Superior temporal gyrus (tissue), 1 donor: ENCODE data around the gene ROS1.

ENCODE experiments used
- DNase-seq: peaks from one replicate; pipeline ENCODE4 v3.0.0-alpha.2; 2016; ENCODE audit errors: extremely low spot score

ROS1 gene

DNA sequence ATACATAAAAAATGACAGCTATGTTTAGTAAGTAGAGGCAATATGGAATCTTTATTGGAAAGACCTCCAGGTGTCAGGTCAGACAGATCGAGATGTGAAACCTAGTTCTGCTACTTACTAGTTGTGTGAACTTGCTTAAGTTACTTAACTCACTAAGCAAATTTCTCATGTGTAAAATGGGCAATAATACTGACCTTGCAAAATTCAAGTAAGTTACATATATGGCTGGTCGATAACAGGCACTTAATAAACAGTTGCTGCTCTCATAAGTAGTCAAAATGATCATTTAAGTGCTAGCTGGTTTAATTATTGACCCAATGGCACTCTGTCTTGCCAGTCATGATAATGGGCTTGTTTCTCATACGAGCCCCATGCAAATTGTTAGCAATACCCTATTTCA is 114.4 kb downstream of the ROS1 start:
- DNase-seq, result no peak

DNA sequence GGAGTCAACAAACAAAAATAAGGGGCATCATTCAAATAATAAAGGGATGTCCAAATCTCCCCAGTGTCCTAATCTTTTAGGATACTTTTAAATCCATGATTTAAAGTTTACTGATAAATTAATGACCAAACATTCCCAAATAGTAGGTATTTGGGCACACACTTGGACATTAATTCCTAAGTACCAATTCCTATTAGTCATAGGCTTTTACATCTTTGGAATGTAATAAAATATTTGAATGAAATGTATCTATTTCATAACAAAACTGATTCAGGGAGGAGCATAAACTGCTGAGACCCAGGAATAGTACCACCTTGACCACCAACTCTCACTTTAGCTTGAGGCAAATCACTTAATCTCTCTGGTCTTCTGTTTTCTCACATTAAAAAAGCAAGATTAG is 116.1 kb downstream of the ROS1 start:
- DNase-seq, result no peak

DNA sequence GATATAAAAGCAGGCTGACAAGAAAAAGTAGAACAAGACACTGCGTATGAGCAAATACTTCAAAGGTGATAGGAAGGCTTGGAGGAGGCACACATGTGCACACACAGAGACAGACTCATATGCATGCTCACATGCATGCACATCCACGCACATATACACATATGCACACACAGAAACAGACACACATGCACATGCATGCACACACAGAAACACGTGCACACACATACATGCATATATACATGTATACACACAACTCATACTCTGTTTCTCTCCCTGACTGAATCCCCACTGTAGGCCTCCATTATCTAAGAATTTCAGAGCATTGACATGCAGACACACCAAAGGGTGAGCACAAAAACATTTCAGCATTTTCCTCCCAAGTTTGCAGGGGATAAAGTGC is 116.7 kb downstream of the ROS1 start:
- no peak for DNase-seq

DNA sequence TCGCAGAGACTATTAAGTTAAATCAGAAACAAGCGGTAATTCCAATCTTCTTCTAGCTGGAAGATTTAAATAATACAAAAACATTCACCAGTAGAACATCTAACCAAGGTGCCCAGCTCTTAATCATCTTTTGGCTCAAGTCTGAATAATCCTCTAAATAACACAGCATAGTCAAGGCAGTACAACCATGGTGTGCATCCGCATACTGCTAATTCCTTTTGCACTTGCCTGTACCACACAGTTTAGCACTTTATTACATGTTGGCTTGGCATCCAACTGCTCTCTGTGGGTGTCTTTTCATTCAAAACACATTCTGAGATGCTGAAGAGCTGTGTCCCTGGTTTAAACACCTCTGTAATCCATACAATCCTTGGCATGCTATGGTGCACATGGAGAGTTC is 118.1 kb downstream of the ROS1 start:
- DNase-seq, result no peak

DNA sequence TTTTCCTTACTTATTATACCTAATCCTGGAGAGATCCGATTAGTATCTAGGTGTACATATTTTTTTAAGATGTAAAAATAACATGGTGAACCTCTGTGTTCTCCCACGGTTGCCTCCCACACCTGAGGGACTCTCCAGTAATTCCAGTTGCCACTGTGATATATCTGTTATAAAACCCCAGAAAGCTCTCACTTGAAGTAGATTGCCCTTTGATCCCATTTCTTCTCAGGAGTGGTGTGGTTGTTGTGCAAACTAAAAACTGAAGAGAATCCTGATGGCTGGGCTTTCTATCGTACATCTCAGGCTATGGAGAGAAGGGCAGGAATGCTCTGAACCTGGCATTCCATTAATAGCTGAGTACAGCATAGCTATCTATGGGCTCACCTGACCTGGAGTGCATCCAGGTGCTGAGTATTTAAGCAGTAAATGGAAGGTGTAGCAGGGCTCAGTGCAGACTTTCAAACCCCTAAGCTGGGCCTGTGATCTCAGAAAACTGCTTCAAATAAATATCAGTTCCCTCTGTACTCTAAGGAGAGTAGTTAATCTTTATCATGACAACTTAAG is 119.4 kb downstream of the ROS1 start:
- DNase-seq, result no peak

DNA sequence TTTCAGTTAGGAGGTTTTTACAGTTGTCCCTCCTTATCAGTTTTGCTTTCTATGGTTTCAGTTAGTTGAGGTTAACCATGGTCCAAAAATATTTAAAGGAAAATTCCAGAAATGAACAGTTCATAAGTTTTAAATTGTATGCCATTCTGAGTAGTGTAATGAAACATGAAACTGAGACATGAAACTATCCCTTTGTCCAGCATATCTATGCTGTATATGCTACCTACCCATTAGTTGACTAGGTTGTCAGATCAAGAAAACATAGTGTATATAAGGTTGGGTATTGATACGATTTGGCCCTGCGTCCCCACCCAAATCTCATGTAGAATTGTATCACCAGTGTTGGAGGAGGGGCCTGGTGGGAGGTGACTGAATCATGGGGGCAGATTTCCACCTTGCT is 121.3 kb downstream of the ROS1 start:
- no peak for DNase-seq

DNA sequence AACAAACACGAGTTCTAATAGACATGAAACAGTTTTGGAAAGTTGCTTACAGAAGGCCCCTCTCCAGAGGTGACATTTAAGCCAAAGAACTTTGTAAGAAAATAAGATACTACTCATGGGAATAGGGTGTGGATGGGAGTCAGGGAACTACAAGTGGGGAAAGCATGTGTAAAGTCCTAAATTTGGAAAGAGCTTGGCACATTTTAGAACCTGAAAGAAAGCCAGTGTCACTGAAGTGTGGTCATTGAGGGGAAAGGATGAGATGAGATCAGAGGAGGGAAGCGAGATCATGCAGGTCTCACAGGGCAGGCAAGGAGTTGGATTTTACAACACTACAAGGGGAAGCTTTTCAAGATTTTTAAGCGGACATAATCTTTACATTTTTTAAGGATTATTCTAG is 122.4 kb downstream of the ROS1 start:
- no peak for DNase-seq

DNA sequence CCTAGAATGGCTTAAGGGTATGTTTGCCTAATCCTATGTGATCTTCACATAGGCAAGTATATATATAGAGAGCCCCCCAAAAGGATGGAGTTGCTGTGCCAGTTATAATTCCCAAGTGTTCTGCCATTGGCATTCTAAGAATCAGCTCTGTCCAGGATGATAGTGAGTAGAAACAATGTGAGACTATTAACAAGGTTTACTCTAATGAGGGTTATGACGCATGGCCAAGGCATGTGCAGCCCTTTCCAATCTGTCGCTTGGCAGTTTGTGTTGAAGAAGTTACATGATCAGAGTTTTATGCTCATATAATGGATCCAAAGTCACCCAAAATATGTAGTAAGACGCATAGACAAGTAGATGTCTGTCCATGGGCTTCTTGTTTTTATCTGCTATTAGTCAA is 126.8 kb downstream of the ROS1 start:
- no peak for DNase-seq

DNA sequence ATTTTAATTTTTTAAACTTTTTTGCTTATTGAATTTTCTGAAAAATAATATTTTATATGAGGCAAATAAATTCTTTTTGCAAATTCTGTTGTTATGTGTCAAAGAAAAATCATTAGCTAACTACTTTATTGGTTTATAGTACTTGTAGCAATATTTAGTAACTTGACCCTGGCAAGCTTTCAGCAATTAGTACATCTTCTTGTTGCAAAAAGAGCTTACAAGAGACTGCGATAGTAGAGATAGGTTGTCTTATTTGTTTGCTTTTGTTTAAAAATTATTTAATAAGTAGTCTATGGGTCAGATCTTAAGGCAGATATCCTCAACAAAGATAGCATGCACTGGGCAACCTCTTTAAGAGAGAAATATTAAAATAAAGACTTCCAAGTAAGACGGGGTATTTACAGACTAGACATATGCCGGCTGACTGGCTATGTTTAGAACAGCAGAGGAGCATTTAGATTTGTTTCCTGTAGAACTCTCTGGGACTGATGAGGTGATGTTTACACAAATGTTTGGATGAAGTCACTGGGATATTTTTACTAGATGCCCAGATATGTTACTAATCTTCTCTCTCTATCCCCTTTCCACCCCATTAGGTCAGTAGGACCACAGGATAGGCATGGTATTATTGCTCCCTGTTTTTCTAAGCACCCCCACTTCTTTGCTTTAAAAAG is 135.4 kb downstream of the ROS1 start:
- no peak for DNase-seq

DNA sequence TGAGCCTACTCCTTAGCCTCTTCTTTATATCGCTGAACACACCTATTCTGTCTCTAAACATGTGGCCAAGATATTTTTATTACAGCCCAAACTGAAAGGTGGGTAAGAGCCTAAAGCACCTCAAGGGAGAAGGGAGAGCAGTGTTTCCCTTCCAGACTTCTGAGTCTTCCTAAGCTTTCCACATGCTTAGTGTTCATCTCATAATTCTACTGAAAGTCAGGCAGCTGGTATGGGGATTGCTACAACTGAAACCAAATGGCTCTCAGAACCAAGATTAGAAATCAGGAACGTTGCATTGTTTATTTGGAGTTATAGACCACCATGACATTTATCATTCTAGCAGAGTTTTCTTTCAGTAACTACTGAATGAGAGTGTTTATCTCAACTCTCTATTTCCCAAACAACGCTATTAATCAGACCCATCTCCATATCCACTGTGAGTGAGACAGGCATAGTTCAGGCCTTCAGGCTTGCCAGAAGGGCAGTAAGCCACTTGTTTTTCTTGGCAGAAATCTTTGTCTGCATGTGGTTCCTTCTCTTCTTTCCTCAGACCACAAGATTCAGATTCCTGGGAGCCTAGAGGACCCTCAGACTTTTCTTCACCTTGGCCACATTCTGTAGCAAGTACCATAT is 137.5 kb downstream of the ROS1 start:
- no peak for DNase-seq

DNA sequence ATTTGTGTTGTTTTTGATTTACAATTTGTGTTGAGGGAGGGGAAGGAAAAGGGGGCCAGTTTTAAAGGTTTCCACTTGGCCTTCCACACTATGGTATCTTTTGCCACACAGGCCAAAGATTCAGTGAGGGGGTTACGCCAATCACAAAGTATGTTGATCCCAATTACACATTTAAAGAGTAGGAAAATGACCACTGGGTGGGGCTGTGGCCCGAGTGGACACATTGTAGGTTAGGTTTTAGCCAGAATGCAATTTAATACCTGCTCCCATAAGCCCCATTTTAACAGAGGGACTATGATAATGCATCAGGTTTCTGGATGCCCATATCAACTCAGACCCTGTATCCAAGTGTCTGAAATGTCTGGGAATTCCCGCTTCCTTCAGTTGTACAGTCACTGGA is 144.8 kb downstream of the ROS1 start:
- no peak for DNase-seq

DNA sequence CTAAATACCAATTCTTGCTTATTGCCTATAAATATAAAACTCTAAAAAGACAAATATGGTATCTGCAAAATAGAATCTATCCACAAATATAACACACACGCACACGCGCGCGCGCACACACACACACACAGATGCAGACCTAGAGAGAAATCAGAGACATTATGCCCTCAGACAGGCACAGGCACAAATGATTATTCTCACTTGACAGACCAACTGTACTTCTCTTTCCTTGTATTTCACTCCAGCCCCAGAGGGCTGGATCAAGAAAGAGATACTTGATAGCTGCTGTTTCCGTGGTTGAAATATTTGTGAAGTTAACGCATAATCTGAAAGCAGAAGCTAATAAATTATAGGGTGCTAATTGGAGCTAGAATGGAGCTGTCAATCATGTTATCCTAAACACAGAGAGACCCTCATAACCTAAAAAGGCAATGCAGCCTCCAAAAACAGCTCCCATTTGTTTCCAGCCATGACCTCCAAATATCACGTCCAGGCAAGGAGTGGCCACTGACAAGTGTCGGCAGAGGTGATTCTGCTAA is 148.9 kb downstream of the ROS1 start:
- DNase-seq, result no peak

DNA sequence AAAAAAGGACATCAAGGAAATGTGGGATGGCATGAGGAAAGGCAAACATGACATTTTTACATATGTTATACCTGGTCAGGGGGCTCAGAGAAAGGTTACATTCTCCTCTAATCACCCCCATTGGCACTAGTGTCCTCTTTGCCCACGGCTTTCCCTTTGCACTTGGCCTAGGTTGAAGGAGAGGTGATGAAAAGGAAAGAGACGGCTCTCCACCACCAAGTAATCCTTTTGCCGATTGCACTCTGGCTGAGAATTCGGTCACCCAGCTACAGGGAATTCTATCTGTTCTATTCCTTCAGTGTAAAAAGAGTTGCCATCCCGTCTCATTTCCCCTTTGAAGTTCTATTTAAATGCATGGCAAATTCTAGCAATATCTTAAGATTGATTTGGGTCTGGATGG is 150.0 kb downstream of the ROS1 start:
- DNase-seq, result no peak

DNA sequence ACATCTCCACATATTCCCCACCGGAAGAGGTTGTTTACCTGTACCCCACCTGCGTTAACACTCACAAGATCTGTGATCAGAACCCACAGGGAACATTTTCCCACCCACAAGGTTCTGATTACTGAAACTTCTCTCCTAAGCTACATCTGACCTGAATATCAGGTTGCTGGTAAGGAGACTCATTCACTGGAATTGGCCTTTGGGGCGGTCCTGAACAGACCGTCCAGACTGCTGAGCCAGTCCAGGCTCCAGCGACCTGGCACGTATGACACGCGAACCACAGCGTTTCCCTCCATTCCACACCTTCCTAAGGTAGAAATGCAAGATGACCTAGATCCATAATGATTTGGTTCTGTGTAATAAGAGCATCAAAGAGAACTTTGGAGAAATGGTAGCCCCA is 150.5 kb downstream of the ROS1 start:
- no peak for DNase-seq

DNA sequence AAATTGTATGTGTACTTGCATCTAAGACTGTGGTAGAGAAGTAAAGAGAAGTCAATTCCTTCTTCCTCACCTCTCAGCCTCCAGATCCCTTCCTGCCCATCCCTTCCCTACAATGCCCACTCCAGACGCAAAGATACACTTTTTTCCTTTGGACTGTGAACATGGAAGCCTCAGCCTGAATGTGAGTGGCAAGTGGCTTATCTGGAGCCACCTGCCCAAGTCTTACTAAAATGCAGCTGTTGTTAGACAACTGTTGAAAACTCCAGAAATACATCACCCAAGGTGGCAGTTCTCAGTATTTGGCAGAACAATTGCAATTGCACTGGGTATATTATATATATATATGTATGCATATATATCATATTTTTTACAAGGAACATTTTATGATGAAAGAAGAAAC is 152.9 kb downstream of the ROS1 start:
- no peak for DNase-seq

DNA sequence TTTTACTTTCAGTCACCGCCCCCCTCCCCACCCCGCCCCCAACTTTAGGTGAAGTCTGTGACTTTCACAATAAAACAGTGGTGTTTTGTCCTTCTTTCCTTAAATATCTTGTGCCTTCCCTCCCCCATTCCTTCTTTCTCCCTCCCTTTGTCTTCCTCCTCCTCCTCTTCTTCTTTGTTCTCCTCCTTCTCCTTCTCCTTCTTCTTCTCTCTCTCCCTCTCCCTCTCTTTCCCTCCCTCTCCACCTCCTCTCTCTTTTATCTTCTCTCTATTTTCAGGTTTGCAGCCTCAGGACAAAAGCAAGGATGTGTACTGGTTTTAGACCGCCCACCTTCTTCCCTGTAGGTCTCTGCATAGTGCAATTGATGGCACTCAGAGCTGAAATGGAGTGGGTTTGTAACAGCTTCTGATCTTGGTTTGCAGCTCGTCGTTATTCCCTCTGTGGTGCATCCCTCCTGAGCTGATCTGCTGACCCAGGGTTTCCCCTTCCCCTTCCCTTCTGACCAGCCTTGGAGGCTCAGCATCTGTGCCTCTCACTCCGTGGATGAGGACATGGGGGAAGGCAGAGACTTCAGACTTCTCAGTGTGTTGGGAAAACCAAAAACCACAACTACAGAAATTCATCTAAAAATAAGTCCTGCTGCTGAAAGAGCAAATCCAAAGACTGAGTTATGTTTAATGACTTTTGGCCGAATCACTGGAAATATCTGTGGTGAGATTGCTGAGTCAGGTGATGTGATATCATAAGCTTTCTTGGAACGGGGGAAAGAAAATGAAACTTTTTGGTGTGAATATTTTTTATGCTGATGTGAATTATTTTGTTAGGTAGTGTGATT is 153.5 kb downstream of the ROS1 start:
- no peak for DNase-seq

DNA sequence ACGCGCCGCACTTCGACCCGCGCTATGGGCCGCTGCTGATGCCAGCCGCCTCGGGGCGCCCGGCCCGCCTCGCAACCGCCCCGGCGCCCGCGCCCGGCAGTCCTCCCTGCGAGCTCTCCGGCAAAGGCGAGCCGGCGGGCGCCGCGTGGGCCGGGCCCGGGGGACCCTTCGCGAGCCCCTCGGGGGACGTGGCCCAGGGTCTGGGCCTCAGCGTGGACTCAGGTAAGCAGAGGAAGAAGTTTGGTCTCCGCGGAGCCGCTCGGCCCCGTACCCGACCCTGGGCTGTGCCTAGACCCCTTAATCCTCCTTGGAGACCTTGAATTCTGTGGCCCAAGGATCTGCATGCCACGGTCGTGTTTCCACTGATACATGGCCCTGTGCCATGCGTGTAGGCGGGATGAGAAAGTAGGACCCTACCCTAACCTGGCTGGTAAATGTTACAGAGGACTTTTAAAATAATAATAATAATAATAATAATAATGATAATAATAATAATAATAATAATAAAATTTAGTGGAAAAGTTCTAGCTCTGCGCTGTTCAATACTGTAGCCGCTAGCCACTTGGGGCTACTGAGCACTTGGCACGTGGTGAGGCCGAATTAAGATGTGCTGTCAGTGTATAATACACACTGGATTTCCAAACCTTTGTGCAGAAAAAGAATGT is 154.8 kb downstream of the ROS1 start:
- no peak for DNase-seq

DNA sequence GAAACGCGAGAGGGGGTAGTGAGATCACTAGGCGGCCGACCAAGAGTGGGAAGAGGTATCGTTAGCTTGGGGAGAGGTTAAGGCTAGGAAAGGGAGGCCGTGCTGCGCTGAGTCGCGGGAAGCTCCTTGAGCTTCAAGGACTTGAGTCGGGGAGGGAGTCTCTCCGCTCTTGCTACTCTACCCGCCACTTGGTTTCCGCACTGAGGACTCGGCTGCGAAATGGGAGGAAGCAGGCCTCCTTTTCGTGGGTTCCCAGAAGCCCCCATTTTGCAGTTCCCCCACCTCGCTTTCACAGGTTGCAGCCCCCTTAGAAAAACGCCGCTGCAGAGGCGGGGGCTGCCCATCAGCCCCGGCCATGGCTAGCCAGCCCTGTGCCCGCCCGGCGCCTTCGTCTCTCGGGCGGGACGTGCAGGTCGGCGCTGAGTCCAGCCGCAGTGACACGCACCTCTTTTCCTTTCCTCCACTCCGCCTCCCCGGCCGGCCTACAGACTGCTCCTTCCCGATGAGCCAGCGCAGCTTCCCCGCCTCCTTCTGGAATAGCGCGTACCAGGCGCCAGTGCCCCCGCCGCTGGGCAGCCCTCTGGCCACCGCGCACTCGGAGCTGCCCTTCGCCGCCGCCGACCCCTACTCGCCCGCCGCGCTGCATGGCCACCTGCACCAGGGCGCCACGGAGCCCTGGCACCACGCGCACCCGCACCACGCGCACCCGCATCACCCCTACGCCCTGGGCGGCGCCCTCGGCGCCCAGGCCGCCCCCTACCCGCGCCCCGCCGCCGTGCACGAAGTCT is 155.5 kb downstream of the ROS1 start:
- DNase-seq, result no peak

DNA sequence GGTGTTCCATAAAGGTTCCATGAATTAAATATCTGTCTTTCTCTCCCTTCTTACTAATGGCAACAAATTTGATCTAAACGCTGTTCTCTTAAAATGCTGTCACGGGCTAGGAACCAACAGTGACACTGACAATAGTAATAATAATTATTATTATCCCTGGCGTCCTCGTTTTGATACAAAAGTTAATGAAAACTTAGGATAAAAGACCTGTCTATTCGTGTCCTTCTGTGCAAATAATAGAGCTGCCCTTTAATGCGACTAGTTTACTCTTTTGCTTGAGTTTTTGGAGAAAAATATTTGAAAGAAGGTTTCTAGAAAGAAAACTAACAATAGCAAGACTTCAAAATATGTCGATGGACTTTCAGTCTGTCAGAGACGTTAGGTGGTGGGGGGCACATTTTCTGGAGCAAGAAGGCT is 156.1 kb downstream of the ROS1 start:
- DNase-seq, result no peak

DNA sequence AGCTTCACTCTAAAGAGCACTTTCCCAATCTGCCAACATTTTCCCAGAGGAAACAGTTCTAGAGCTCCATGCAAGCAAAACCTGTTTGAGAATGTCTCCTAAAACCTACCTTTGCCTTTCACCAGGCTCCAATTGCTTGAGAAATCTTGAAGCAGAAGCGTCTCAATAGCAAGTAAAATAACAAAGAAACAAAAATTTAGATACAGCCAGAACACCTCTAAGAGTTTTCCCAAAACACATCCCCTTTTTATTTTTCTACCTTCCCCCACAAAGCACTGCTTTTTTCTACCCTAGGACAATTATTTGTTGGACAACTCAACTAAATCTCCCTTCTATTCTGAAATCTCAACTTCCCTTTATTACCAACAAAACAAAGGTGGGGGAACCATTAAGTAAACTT is 156.8 kb downstream of the ROS1 start:
- no peak for DNase-seq
